SK-N-SH treated with all-trans-retinoic acid at 6 μM for 48 hours (cell line): ENCODE results near the gene ACSBG1.

Experiments used
- ATAC-seq: fragments of 200-7000 bp; cut with Tn5 transposase; 3 replicates; pipeline ENCODE4 v1.9.1; 2020; ENCODE audit warnings: mild to moderate bottlenecking, moderate library complexity
- ARNTL ChIP-seq: fragments of 450-650 bp; formaldehyde crosslinking; IDR thresholded peaks from 2 replicates; pipeline ENCODE4 v1.5.0; 2020; ENCODE audit warnings: low read depth, mild to moderate bottlenecking, moderate library complexity, borderline replicate concordance
- BACH2 ChIP-seq: fragments of 250-450 bp; sonication (Bioruptor Pico); IDR thresholded peaks from 2 replicates; pipeline ENCODE4 v1.9.0; 2021; ENCODE audit warnings: mild to moderate bottlenecking, borderline replicate concordance
- CSDC2 ChIP-seq: fragments of 250-450 bp; sonication (Bioruptor Pico); IDR thresholded peaks from 2 replicates; pipeline ENCODE4 v1.5.0; 2020; ENCODE audit warnings: mild to moderate bottlenecking, moderate library complexity
- ESRRG ChIP-seq: fragments of 250-450 bp; sonication (Bioruptor Pico); IDR thresholded peaks from 2 replicates; pipeline ENCODE4 v1.6.1; 2021; ENCODE audit warnings: mild to moderate bottlenecking
- OSR1 ChIP-seq: fragments of 250-450 bp; sonication (Bioruptor Pico); IDR thresholded peaks from 2 replicates; pipeline ENCODE4 v1.8.0; 2022; ENCODE audit warnings: moderate library complexity, mild to moderate bottlenecking, inconsistent platforms
- PPARA ChIP-seq: fragments of 250-450 bp; sonication (Bioruptor Pico); IDR thresholded peaks from 2 replicates; pipeline ENCODE4 v1.5.0; 2020; ENCODE audit warnings: mild to moderate bottlenecking, borderline replicate concordance
- RARB ChIP-seq: fragments of 250-450 bp; sonication (Bioruptor Pico); IDR thresholded peaks from 2 replicates; pipeline ENCODE4 v1.8.0; 2021; ENCODE audit warnings: mild to moderate bottlenecking, moderate library complexity
- SNAI2 ChIP-seq: fragments of 250-450 bp; sonication (Bioruptor Pico); IDR thresholded peaks from 2 replicates; pipeline ENCODE4 v1.5.0; 2020; ENCODE audit warnings: mild to moderate bottlenecking, moderate library complexity
- TCF4 ChIP-seq: fragments of 250-450 bp; sonication (Bioruptor Pico); IDR thresholded peaks from 2 replicates; pipeline ENCODE4 v1.8.0; 2021; ENCODE audit warnings: mild to moderate bottlenecking, moderate library complexity, borderline replicate concordance
- TOX ChIP-seq: fragments of 250-450 bp; sonication (Bioruptor Pico); IDR thresholded peaks from 2 replicates; pipeline ENCODE4 v1.8.0; 2021; ENCODE audit warnings: mild to moderate bottlenecking, moderate library complexity, borderline replicate concordance
- ZC3H10 ChIP-seq: fragments of 250-450 bp; sonication (Bioruptor Pico); IDR thresholded peaks from 2 replicates; pipeline ENCODE4 v1.5.1; 2021; ENCODE audit warnings: mild to moderate bottlenecking, moderate library complexity
- ZFP30 ChIP-seq: fragments of 450-650 bp; formaldehyde crosslinking; IDR thresholded peaks from 2 replicates; pipeline ENCODE4 v1.5.0; 2022; ENCODE audit warnings: mild to moderate bottlenecking, moderate library complexity
- ZNF565 ChIP-seq: fragments of 450-650 bp; formaldehyde crosslinking; conservative IDR thresholded peaks from 2 replicates; pipeline ENCODE4 v1.5.0; 2020; ENCODE audit warnings: low read depth, mild to moderate bottlenecking, moderate library complexity
- ZNF70 ChIP-seq: fragments of 450-650 bp; formaldehyde crosslinking; IDR thresholded peaks from 2 replicates; pipeline ENCODE4 v1.5.0; 2020; ENCODE audit warnings: mild to moderate bottlenecking, moderate library complexity
- ZNF8 ChIP-seq: fragments of 450-650 bp; formaldehyde crosslinking; IDR thresholded peaks from 2 replicates; pipeline ENCODE4 v1.5.0; 2020; ENCODE audit warnings: mild to moderate bottlenecking, moderate library complexity
- TF ChIP-seq, protein P1 (sequence below): fragments of 250-450 bp; sonication (Bioruptor Pico); IDR thresholded peaks from 2 replicates; pipeline ENCODE4 v1.5.1; 2020; ENCODE audit warnings: low read depth, mild to moderate bottlenecking, moderate library complexity
- TF ChIP-seq, protein P2 (sequence below): fragments of 250-450 bp; sonication (Bioruptor Pico); IDR thresholded peaks from 2 replicates; pipeline ENCODE4 v1.5.1; 2021; ENCODE audit warnings: mild to moderate bottlenecking, moderate library complexity
- TF ChIP-seq, protein P3 (sequence below): fragments of 250-450 bp; sonication (Bioruptor Pico); IDR thresholded peaks from 2 replicates; pipeline ENCODE4 v1.5.0; 2020; ENCODE audit warnings: mild to moderate bottlenecking, moderate library complexity

ACSBG1 gene

DNA sequence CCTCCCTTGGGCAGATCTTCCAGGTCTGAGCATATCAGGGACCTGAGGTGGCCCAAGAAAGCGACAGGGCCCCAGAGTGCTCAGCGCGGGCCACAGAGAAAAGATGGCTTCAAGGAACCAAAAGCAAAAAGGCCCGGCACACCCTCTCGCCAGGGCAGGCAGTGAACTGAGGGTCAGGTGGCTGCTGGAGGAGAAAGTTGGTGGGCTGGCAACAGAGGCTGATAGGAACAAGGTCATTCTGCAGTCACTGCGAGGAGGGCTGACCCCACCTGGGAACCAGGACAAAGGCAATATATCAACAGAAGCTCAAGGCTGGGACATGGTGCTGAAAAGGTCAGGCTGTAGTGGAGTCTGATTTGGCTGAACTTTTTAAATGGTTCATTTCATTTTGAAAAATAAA is 2.8 kb upstream of the ACSBG1 start:
- TF ChIP-seq, protein P1, sequence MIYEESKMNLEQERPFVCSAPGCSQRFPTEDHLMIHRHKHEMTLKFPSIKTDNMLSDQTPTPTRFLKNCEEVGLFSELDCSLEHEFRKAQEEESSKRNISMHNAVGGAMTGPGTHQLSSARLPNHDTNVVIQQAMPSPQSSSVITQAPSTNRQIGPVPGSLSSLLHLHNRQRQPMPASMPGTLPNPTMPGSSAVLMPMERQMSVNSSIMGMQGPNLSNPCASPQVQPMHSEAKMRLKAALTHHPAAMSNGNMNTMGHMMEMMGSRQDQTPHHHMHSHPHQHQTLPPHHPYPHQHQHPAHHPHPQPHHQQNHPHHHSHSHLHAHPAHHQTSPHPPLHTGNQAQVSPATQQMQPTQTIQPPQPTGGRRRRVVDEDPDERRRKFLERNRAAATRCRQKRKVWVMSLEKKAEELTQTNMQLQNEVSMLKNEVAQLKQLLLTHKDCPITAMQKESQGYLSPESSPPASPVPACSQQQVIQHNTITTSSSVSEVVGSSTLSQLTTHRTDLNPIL (CRISPR knock-in tag), result no peak
- TF ChIP-seq, protein P2, sequence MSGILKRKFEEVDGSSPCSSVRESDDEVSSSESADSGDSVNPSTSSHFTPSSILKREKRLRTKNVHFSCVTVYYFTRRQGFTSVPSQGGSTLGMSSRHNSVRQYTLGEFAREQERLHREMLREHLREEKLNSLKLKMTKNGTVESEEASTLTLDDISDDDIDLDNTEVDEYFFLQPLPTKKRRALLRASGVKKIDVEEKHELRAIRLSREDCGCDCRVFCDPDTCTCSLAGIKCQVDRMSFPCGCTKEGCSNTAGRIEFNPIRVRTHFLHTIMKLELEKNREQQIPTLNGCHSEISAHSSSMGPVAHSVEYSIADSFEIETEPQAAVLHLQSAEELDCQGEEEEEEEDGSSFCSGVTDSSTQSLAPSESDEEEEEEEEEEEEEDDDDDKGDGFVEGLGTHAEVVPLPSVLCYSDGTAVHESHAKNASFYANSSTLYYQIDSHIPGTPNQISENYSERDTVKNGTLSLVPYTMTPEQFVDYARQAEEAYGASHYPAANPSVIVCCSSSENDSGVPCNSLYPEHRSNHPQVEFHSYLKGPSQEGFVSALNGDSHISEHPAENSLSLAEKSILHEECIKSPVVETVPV (CRISPR knock-in tag), result no peak
- TF ChIP-seq SNAI2 (CRISPR knock-in tag), result no peak
- no peak for TF ChIP-seq ARNTL (CRISPR knock-in tag)
- TF ChIP-seq ZNF565 (CRISPR knock-in tag), result no peak
- no peak for TF ChIP-seq ESRRG (CRISPR knock-in tag)
- no peak for ATAC-seq

DNA sequence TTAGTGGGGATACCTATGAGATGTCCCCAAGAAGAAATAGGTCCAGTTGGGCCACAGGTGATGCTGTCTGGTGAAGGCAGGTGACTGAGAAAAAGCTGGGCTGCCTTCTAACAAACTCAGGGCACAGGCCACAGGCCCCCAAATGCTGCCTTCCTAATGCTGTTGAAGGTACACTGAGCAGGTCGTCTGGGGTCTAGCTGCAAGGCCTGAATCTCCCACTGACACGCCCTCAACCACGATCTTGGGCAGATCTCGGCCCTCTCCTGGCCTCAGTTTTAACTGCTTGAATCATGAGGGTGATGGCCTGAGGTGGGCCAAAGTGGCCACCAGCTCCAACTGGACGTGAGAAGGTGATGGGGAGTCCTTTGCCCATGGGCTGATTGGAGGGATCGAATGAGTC is 2.1 kb upstream of the ACSBG1 start:
- ATAC-seq, result no peak
- no peak for TF ChIP-seq CSDC2 (CRISPR knock-in tag)
- TF ChIP-seq, all 23 proteins: peak for 0

DNA sequence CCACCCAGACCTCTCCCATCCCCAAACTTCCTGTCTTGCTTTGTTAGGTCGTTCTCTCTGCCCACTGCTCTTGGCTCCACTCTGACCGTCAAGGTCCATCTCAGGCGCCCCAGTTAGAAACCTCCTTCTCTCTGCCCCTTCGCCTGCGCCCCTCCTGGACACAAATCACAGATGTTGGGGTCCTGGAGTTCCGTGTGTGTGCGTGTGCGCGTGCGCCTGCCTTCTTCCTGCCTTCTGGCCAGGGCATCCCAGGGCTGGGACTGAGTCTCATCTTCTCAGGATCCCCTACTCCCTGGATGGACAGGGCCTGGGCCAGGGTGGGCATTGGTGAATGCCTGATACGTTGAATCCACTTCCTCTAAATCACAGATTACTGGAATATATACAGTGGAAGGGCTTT is 869 bp downstream of the ACSBG1 start:
- no peak for ATAC-seq
- TF ChIP-seq ZFP30 (no peak), TOX (CRISPR knock-in tag) (no peak), ARNTL (CRISPR knock-in tag) (no peak), ZNF565 (CRISPR knock-in tag) (no peak), ZNF70 (CRISPR knock-in tag) (no peak), ZNF8 (CRISPR knock-in tag) (no peak), BACH2 (CRISPR knock-in tag) (no peak), OSR1 (CRISPR knock-in tag) (no peak), ESRRG (CRISPR knock-in tag) (no peak)
- TF ChIP-seq, protein P1 (CRISPR knock-in tag), result no peak
- TF ChIP-seq, protein P3, sequence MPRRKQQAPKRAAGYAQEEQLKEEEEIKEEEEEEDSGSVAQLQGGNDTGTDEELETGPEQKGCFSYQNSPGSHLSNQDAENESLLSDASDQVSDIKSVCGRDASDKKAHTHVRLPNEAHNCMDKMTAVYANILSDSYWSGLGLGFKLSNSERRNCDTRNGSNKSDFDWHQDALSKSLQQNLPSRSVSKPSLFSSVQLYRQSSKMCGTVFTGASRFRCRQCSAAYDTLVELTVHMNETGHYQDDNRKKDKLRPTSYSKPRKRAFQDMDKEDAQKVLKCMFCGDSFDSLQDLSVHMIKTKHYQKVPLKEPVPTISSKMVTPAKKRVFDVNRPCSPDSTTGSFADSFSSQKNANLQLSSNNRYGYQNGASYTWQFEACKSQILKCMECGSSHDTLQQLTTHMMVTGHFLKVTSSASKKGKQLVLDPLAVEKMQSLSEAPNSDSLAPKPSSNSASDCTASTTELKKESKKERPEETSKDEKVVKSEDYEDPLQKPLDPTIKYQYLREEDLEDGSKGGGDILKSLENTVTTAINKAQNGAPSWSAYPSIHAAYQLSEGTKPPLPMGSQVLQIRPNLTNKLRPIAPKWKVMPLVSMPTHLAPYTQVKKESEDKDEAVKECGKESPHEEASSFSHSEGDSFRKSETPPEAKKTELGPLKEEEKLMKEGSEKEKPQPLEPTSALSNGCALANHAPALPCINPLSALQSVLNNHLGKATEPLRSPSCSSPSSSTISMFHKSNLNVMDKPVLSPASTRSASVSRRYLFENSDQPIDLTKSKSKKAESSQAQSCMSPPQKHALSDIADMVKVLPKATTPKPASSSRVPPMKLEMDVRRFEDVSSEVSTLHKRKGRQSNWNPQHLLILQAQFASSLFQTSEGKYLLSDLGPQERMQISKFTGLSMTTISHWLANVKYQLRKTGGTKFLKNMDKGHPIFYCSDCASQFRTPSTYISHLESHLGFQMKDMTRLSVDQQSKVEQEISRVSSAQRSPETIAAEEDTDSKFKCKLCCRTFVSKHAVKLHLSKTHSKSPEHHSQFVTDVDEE, result no peak
- TF ChIP-seq, protein P2 (CRISPR knock-in tag), result no peak

DNA sequence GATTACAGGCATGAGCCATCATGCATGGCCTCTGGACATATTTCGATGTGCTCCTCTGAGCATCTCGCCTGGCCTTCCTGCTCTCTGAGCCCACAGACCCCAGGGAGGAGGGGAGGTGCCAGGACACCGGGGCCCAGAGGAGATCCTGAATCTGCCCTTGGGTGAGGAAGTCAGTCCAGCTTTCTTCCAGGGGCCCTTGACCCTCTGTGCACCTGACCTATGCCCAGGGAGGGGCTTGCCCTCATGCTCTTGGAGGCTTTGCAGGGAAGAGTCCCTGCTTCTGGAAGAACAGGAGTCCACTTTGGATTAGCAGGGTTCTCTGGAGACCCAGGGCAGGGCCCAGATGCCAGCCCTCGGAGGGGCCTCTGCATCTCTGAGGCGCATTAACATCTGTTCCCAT is 1.4 kb downstream of the ACSBG1 start:
- ATAC-seq, result no peak
- TF ChIP-seq, protein P2 (CRISPR knock-in tag), result no peak
- TF ChIP-seq OSR1 (CRISPR knock-in tag) (no peak), TOX (CRISPR knock-in tag) (no peak), CSDC2 (CRISPR knock-in tag) (no peak), ZNF565 (CRISPR knock-in tag) (no peak), ZFP30 (no peak), PPARA (CRISPR knock-in tag) (no peak), BACH2 (CRISPR knock-in tag) (no peak), TCF4 (CRISPR knock-in tag) (no peak), ZNF70 (CRISPR knock-in tag) (no peak), RARB (CRISPR knock-in tag) (no peak), SNAI2 (CRISPR knock-in tag) (no peak), ZC3H10 (no peak)
- TF ChIP-seq, protein P1 (CRISPR knock-in tag), result no peak
- TF ChIP-seq, protein P3, result no peak
